GM12864 (cell line): ENCODE results near the gene TLR1.
"Not testable (repeated sequence)": the region's sequence is repeated elsewhere in the genome, so short reads cannot be mapped to it uniquely, and the experiment has no call there.

Experiments
- DNase-seq: peaks from one replicate; pipeline ENCODE4 v3.0.0-alpha.2; 2011; ENCODE audit warnings: low read depth
- H3K4me3 ChIP-seq: 2 replicates; pipeline ENCODE4 v1.5.1; 2011; ENCODE audit warnings: mild to moderate bottlenecking, low read depth, low read length, control low read depth
- TF ChIP-seq, protein P1 (sequence below): IDR thresholded peaks from 2 replicates; pipeline ENCODE4 v1.5.1; 2011; ENCODE audit warnings: low read depth, mild to moderate bottlenecking, moderate library complexity, low read length, control low read depth, inconsistent platforms; ENCODE audit errors: missing control alignments

TLR1 gene

DNA sequence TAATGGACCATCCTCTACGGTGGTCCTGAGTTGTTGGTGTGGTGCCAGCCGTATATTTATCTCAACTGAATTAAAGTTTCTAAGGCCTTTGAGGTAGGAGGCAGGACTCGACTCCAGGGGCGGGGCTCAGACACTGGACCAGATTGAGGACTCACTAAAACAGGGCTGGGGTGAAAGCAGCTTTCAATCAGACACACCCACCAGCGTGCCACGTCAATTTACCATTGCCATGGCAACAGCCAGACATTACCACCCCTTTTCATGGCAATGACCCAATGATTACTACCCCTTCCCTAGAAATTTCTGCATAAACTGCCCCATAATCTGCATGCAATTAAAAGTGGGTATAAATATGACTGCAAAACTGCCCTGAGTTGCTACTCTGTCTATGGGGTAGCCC is 6.7 kb upstream of the TLR1 start:
- H3K4me3 ChIP-seq, result no peak overlapping the region
- TF ChIP-seq, protein P1, sequence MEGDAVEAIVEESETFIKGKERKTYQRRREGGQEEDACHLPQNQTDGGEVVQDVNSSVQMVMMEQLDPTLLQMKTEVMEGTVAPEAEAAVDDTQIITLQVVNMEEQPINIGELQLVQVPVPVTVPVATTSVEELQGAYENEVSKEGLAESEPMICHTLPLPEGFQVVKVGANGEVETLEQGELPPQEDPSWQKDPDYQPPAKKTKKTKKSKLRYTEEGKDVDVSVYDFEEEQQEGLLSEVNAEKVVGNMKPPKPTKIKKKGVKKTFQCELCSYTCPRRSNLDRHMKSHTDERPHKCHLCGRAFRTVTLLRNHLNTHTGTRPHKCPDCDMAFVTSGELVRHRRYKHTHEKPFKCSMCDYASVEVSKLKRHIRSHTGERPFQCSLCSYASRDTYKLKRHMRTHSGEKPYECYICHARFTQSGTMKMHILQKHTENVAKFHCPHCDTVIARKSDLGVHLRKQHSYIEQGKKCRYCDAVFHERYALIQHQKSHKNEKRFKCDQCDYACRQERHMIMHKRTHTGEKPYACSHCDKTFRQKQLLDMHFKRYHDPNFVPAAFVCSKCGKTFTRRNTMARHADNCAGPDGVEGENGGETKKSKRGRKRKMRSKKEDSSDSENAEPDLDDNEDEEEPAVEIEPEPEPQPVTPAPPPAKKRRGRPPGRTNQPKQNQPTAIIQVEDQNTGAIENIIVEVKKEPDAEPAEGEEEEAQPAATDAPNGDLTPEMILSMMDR, result no peak

GRCh38 chr4:38807462-38807861 is 2.9 kb upstream of the TLR1 start:
- H3K4me3 ChIP-seq, DNase-seq: not testable (repeated sequence)

More for the DNA sequence above, 6.7 kb upstream of the TLR1 start:
- no peak for DNase-seq

GRCh38 chr4:38806251-38806650 is 1.7 kb upstream of the TLR1 start:
- not testable (repeated sequence) for DNase-seq, H3K4me3 ChIP-seq

- TF ChIP-seq, protein P1, result no peak
- peak; percentile 85 for DNase-seq
- H3K4me3 ChIP-seq, result peak overlapping the region; percentile 43; the same call in 1 of the 2 replicates
Observed at GRCh38 chr4:38805530-38806145, 1.0 kb upstream of the TLR1 start.

- TF ChIP-seq, protein P1, result no peak
- peak overlapping the region; percentile 38 for H3K4me3 ChIP-seq
- DNase-seq, result peak; percentile 87
Observed at GRCh38 chr4:38803833-38804653, 548 bp downstream of the TLR1 start.

DNA sequence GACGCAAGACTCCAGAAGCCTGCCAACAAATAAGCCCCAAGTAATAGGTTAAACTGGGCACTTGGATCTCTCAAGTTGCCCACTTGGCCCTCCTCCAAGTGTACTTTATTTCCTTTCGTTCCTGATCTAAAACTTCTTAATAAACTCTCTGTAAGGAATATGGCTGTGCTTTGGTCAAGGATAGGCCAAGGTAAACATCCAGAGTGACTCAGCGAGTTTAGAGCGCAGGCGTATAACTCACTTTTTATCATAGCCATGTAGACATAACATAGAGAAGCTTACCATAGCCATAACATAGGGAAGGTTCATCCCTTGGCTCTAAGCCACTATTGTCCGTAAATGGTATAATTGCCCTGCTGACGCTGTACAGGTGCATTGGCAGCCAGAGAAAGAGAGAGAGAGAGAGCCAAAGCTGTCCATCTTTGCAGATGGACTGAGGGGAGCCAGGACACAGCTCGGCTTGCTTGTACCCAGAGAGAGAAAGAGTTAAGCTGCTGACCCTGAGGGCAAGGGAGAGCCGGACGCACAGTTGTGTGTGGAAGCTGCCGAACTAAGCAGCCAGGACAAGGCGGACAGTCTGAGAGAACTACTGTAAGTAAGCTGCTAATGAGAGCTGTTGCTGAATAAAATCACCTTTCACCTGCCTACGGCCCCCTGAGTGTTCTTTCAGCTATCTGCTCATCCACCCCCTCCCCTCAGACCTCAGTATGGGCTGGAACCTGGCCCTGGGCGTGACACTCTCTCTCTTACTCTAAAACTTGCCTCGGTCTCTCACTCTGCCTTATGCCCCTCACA is 1.8 kb downstream of the TLR1 start:
- no peak for DNase-seq
- TF ChIP-seq, protein P1, result no peak
- H3K4me3 ChIP-seq, result no peak overlapping the region

DNA sequence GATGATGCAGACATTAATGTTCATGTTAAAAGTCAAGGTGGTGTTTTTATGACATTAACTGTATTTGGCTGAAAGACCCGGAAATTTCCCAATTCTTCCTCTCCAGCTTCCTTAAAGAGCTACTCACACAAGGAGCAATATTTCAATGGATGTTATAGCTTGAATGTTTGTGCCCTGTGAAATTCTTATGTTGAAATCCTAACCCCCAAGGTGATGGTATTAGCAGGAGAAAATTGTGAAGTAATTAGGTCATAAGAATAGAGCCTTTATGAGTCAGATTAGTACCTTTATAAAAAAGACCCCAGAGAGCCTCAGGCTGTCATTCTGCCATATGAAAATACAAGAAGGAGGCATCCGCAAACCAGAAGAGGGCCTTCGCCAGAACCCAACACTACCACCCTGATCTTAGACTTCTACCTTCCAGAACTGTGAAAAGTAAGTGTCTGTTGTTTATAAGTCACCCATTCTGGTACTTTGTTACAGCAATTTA is 3.6 kb downstream of the TLR1 start:
- DNase-seq, result no peak
- no peak overlapping the region for H3K4me3 ChIP-seq
- TF ChIP-seq, protein P1, result no peak
